ENCODE measurements around the gene RBFOX2.
A peak's percentile ranks its signal among the peaks of the same experiment; 100 is the strongest.
"Not testable (repeated sequence)": the region's sequence is repeated elsewhere in the genome, so short reads cannot be mapped to it uniquely, and the experiment has no call there.

The RBFOX2 gene

GRCh38 chr22:36039125-36039524 lies 10.5 kb upstream of the RBFOX2 start:
- DNase-seq, result no peak

DNA sequence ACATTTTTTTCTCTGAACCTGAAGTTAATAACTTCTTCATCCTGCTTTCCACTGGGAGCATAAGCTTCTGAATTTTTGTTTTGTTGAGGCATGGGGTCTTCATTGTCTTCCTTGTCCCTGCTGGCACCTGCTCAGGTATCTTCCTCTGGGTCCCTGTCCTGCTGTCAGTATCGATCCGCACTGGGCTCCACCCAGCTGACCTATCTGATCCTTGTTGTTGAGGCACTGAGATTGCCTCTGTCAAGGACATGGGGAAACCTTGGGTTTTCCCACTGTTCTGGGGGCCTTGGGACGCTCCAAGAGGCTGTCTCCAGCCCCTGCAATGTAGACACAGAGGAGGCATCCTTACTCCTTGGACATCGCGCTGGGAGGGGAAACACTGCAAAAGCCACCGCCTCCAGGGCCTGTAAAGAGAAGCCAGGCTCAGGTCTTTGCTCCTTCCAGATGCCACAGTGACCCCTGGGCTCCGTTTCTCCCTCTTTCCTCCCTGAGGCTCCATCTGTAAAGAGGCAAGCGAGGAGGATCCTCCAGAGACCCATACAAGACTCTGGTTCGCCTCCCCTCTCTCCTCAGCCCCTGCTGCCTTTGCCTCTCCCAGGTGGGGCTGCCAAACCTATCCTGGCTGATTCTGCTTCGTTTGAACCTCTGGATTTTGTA lies 8.6 kb upstream of the RBFOX2 start:
- DNase-seq, result peak; percentile 46

GRCh38 chr22:36036167-36036624 lies 7.6 kb upstream of the RBFOX2 start:
- peak; percentile 59 for DNase-seq

DNA sequence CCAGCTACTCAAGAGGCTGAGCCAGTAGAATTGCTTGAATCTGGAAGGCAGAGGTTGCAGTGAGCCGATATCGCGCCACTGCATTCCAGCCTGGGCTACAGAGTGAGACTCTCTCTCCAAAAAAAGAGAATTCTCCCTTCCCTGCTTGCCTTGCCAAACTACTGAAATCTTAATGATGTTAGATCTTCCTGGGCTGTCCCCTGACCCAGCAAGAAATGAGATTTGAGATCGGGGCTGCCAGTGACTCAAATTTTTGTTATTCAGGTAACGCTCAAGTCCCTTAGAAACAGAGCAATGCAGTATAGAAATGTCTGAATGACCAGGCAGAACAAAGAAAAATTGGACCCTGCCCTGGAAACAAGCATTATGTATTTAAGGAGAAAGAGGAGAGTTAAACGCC lies 4.0 kb upstream of the RBFOX2 start:
- no peak for DNase-seq

DNA sequence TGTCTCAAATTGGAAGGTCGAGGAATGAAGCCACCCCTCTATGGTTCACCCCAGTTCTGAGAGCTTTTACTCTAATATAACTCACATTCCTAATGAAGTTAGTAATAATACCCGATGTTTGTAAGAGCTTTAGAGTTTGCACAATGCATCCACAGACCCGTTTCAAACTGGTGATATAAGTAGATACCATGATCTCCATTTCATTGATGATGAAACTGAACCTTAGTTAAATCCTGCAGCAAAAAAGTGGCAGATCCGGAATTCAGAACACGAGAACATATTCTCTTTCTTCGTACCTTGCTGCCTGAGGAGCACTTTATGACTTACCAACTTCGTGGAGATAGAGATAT lies 757 bp upstream of the RBFOX2 start:
- DNase-seq, result no peak

DNA sequence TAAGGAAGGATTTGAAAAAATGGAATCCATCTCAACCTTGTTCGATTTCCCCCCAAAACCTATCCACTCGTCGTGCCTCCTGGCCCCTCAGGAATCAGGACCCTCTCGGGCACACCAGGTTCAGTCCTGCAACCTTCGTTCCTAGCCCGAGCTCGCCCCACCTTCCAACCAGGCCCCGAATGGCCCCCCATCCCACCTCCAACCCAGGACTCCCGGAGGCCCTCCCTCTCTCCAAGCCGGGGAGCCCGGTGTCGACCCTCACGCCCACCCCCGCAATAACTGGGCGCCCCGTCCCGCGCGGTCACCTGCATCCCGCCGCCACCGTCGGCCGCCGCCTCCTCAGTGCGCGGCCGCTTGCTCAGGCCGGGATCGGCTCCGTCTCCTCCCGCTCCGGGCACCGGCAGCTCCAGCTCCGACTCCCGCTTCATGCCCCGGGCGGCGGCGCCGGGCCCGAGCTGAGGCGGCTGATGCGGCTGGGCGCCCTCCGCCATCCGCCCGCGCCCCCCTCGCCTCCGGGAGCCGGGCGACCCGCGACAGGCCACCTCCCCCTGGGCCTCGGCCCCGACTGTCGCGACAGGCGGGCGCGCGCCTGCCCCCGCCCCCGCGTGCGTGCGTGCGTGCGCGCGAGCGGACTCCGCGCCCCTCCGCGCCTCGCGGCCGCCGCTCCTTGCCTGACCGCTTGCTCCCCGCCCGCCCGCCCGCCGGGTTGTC lies 534 bp downstream of the RBFOX2 start:
- peak; percentile 38 for DNase-seq

- no peak for DNase-seq
Measured at GRCh38 chr22:36027579-36027934, 1.1 kb downstream of the RBFOX2 start.

DNA sequence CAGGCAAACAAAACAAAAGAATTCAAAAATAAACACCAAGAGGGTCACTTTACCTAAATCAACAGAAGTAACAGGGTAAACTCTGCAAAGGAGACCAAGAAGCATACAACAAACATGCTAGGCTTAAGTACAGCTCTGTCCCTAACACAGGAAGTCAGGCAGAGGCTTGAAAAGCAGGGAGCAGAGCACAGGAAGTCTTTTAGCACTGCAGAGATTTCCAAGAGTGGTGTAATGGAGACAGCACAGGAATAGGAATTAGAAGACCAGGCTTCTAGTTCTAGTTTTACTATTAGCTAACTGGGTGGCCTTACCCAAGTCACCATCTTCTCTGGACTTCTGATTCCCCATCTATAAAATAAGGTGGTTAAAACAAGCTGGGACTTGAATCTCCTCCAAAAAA lies 1.9 kb downstream of the RBFOX2 start:
- DNase-seq, result peak; percentile 4

- DNase-seq, result no peak
Measured at GRCh38 chr22:36022697-36023096, 5.9 kb downstream of the RBFOX2 start.

- no peak for DNase-seq
Measured at GRCh38 chr22:36022162-36022561, 6.5 kb downstream of the RBFOX2 start.

GRCh38 chr22:36021606-36022153 lies 6.9 kb downstream of the RBFOX2 start:
- no peak for DNase-seq

- not testable (repeated sequence) for DNase-seq
Measured at GRCh38 chr22:36020865-36021264, 7.8 kb downstream of the RBFOX2 start.

GRCh38 chr22:36017651-36018091 lies 11.0 kb downstream of the RBFOX2 start:
- DNase-seq, result peak; percentile 70

GRCh38 chr22:36016684-36017083 lies 11.9 kb downstream of the RBFOX2 start:
- DNase-seq, result no peak

GRCh38 chr22:36015811-36016529 lies 12.7 kb downstream of the RBFOX2 start:
- DNase-seq, result no peak

DNA sequence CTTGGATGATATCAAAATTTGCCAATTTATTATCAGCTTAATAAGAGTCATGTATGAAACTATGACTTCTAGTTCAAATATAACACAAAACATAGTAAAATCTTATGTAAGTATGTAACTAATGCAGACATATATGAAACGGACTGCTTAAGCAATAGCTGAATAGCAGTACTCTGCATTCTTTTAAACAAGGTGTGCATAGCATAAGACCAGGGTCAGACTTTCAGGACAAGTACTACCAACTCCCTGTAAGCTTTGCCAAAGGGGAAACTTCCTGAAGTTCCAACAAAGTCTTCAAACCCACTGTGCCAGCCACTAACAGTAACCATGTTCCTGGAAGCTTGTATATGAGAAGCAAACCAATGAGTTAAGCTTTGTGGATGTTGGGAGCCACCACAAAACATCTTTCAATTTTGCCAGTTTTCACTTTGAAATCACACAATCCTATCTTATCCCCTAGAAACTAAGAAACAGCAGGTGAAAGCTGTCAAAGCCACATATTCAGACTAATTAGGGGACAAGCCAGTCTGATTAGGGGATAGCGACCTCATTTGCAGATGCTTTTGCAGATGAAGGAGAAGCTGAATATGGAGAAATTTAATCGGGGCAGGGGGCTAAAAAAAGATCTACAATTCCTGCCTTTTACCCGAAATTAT lies 13.3 kb downstream of the RBFOX2 start:
- no peak for DNase-seq

GRCh38 chr22:36014546-36015074 lies 14.0 kb downstream of the RBFOX2 start:
- DNase-seq, result no peak

- no peak for DNase-seq
Measured at GRCh38 chr22:36012332-36012731, 16.3 kb downstream of the RBFOX2 start.

- no peak for DNase-seq
Measured at GRCh38 chr22:36010882-36011281, 17.7 kb downstream of the RBFOX2 start.

GRCh38 chr22:36010090-36010489 lies 18.5 kb downstream of the RBFOX2 start:
- peak; percentile 90 for DNase-seq

GRCh38 chr22:36009085-36009484 lies 19.5 kb downstream of the RBFOX2 start:
- DNase-seq, result no peak

DNA sequence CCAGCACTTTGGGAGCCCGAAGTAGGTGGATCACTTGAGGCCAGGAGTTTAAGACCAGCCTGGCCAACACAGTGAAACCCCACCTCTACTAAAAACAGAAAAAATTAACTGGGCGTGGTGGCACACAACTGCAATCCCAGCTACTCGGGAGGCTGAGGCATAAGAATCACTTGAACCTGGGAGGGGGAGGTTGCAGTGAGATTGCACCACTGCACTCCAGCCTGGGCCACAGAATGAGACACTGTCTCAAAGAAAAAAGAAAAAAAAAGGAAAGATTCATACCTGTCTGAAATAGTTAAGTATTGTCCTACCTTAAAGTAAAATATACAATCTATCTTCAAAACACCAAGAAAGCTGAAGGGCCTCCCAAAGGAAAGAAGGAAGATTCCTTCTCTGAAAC lies 20.1 kb downstream of the RBFOX2 start:
- DNase-seq, result no peak

GRCh38 chr22:36008131-36008530 lies 20.5 kb downstream of the RBFOX2 start:
- DNase-seq, result no peak
